Measurements from ENCODE around the gene PLS1. TPM values are rescaled to one million over a fixed set of nuclear protein-coding genes. Genes with fewer than 3 reads are reported as not detected.

PLS1 gene
- polyA plus RNA-seq, 1 of the 3 experiments (the other 2 are of a cell fraction): 2.9 TPM

DNA sequence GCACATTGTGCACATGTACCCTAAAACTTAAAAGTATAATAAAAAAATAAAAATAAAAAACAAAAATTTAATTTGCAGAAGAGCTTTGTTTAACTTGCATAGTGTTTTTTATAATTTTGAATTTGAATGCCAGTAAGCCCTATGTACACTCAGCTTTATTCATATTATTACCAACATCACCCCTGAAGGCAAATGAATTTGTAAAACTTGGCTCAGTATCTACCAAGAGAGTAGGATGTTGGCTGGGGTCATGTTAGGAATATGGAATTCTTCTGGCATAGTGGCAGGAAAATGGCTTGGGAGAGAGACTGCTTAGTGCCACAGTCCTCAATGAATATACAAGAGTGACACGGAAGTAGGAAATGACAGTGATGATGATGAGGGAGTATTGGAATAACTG lies 158.3 kb downstream of the PLS1 start:
- no peak overlapping the region for H3K27ac ChIP-seq (ENCODE audit: low read depth in 2 of 2, low read length in 1 of 2)
- peaks cover 7% of the 10 kb centered on the region; the same call in 1 of the 2 replicates for H3K79me2 ChIP-seq (ENCODE audit: insufficient read depth)
- H3K4me2 ChIP-seq: no peak overlapping the region
- H3K9ac ChIP-seq: no peak overlapping the region
- 100% methylated on average over 1 of the region's 1 CpG for WGBS (ENCODE audit: low lambda C conversion rate)
- no peaks in the 10 kb centered on the region for H3K27me3 ChIP-seq (ENCODE audit: insufficient read depth)
- ChIA-PET CTCF (interaction anchor here (0.6 kb wide), 1 partner anchor 16 kb away, joined by 3 read pairs; no protein-coding TSS in a partner anchor), POLR2A (no interaction called here)
- no peak overlapping the region for H3K4me3 ChIP-seq (ENCODE audit: low read depth in 2 of 2, low read length in 1 of 2)
- TF ChIP-seq, protein P1, sequence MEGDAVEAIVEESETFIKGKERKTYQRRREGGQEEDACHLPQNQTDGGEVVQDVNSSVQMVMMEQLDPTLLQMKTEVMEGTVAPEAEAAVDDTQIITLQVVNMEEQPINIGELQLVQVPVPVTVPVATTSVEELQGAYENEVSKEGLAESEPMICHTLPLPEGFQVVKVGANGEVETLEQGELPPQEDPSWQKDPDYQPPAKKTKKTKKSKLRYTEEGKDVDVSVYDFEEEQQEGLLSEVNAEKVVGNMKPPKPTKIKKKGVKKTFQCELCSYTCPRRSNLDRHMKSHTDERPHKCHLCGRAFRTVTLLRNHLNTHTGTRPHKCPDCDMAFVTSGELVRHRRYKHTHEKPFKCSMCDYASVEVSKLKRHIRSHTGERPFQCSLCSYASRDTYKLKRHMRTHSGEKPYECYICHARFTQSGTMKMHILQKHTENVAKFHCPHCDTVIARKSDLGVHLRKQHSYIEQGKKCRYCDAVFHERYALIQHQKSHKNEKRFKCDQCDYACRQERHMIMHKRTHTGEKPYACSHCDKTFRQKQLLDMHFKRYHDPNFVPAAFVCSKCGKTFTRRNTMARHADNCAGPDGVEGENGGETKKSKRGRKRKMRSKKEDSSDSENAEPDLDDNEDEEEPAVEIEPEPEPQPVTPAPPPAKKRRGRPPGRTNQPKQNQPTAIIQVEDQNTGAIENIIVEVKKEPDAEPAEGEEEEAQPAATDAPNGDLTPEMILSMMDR (IDR thresholded peaks at IDR 0.05): no peak
- no peaks in the 10 kb centered on the region for H3F3A ChIP-seq (replicated peaks; ENCODE audit: insufficient read depth)
- no peak for DNase-seq
- H3K4me1 ChIP-seq (ENCODE audit: control insufficient read depth in 1 of 2, insufficient read depth in 2 of 2, low read depth in 1 of 2, low read length in 1 of 2): no peaks in the 10 kb centered on the region
- no peaks in the 10 kb centered on the region for H4K20me1 ChIP-seq (ENCODE audit: insufficient read depth)
- H3K36me3 ChIP-seq (replicated peaks in 1 of 2; ENCODE audit: control insufficient read depth in 1 of 2, insufficient read depth in 2 of 2, low read length in 1 of 2): peaks cover 2 to 13% of the 10 kb centered on the region in 2 experiments
- H3K9me3 ChIP-seq: no peaks in the 10 kb centered on the region
- no peaks in the 10 kb centered on the region for H3K9me2 ChIP-seq
- H2AFZ ChIP-seq (ENCODE audit: low read depth): no peak overlapping the region

Small RNA genes within 50 kb of the gene (small RNA-seq; reads per million reads assigned to genes)
- gene RNA5SP143: 0 to 1.6 (median 0) reads per million in 7 experiments

Other genes starting within 250 kb of the PLS1 start
- 2.7 and 3.8 TPM in 2 replicates for gene XRN1, start 148.4 kb upstream of the PLS1 start, polyA plus RNA-seq (2012; rRNA removed)
- gene ATR, start 17.7 kb upstream of the PLS1 start, polyA plus RNA-seq (2012; rRNA removed): 7.3 and 13.2 TPM in 2 replicates
- gene TRPC1, start 127.6 kb downstream of the PLS1 start, polyA plus RNA-seq (2012; rRNA removed): 9.6 and 13.4 TPM in 2 replicates

Measured in SK-N-SH (cell line).